ENCODE measurements around the gene DPP8. TPM values are rescaled to one million over a fixed set of nuclear protein-coding genes. Genes with fewer than 3 reads are reported as not detected.

The DPP8 gene
- total and polyA plus RNA-seq, 2 donors (not counting 3 experiments of a cell fraction or from before 2014, with no cell fraction given), result 12.1 to 35.3 TPM

GRCh38 chr15:65424683-65425082 is 92.8 kb downstream of the DPP8 start:
- intact Hi-C loops (cut with micrococcal nuclease), result no loop called here
- H3K4me1 ChIP-seq (ENCODE audit: control insufficient read depth, extremely low read depth, insufficient read depth, low read length), result peaks cover 9% of the 10 kb centered on the region
- no peaks in the 10 kb centered on the region for H3K9me1 ChIP-seq (replicated peaks; ENCODE audit: control insufficient read depth, extremely low read depth, insufficient read depth, low read length)
- no peaks in the 10 kb centered on the region for H3K79me2 ChIP-seq (ENCODE audit: control insufficient read depth, insufficient read depth, low read length)
- no peaks in the 10 kb centered on the region for H3K36me3 ChIP-seq (ENCODE audit: control insufficient read depth in 2 of 2, extremely low read depth in 1 of 2, insufficient read depth in 2 of 2, low read length in 2 of 2)
- POLR2A ChIA-PET, result no interaction called here
- no peak overlapping the region for H3K9ac ChIP-seq (replicated peaks; ENCODE audit: extremely low read depth, insufficient read depth, low read length)
- peaks cover 30 to 34% of the 10 kb centered on the region in 2 experiments for H3K27me3 ChIP-seq (ENCODE audit: control insufficient read depth in 2 of 2, insufficient read depth in 2 of 2, low read length in 2 of 2)
- TF ChIP-seq EZH2 (IDR thresholded peaks at IDR 0.05; ENCODE audit: borderline replicate concordance, low read depth, low read length, severe bottlenecking), result no peak
- TF ChIP-seq GATA2 (IDR thresholded peaks at IDR 0.05; ENCODE audit: insufficient read depth, insufficient read length, low read depth, low read length), result no peak
- TF ChIP-seq FOS (IDR thresholded peaks at IDR 0.05; ENCODE audit: borderline replicate concordance, insufficient read depth, low read length), result no peak
- no peak for TF ChIP-seq JUN (IDR thresholded peaks at IDR 0.05; ENCODE audit: borderline replicate concordance, insufficient read depth, insufficient read length, low read depth)
- TF ChIP-seq POLR2AphosphoS5 (IDR thresholded peaks at IDR 0.05; ENCODE audit: insufficient read depth, low read depth, low read length), result no peak
- TF ChIP-seq CTCF (IDR thresholded peaks at IDR 0.05; ENCODE audit: extremely low read depth in 1 of 2, insufficient read depth in 1 of 2, low read depth in 1 of 2, low read length in 2 of 2), result no peak
- TF ChIP-seq POLR2A (IDR thresholded peaks at IDR 0.05; ENCODE audit: low read depth, low read length), result no peak
- no peak for TF ChIP-seq MYC (IDR thresholded peaks at IDR 0.05; ENCODE audit: low read depth, low read length)
- no peak for TF ChIP-seq MAX (IDR thresholded peaks at IDR 0.05; ENCODE audit: insufficient read depth, insufficient read length)
- no peaks in the 10 kb centered on the region for H4K20me1 ChIP-seq (replicated peaks; ENCODE audit: control insufficient read depth, extremely low read depth, insufficient read depth, low read length)
- H3K9me3 ChIP-seq (replicated peaks; ENCODE audit: control insufficient read depth, insufficient read depth, low read length), result no peaks in the 10 kb centered on the region
- no peak overlapping the region for H3K27ac ChIP-seq (ENCODE audit: insufficient read depth, low read depth, low read length)
- no peak overlapping the region for H3K4me2 ChIP-seq (ENCODE audit: insufficient read depth, low read length)
- BruUV-seq (replicated peaks), result no TSS peak
- H3K4me3 ChIP-seq (replicated peaks in 1 of 3; ENCODE audit: insufficient read depth in 1 of 3, low read depth in 1 of 3, low read length in 3 of 3), result no peak overlapping the region
- DNase-seq (ENCODE audit: low read depth, low spot score) (no peak), FAIRE-seq (no peak)
- H2AFZ ChIP-seq (ENCODE audit: low read depth, low read length), result no peak overlapping the region
- CTCF ChIA-PET, result no interaction called here
- dilution Hi-C loops (cut with MboI; ENCODE audit: extremely low pct_ligation_motif_present, low sequenced_read_pairs), result no loop called here

Measured in endothelial cell of umbilical vein (primary cell).